GM12878 (cell line): ENCODE measurements around the gene PPIE. TPM values are rescaled to one million over a fixed set of nuclear protein-coding genes. Genes with fewer than 3 reads are reported as not detected.

Source experiments
- ATAC-seq: fragments of 200-7000 bp; cut with Tn5 transposase; 3 replicates; pipeline ENCODE4 v1.9.1; 2020; ENCODE audit warnings: mild to moderate bottlenecking, moderate library complexity
- BruUV-seq: library from RNA; stranded (reverse); fragments of 400-500 nt; replicated peaks from 2 replicates; lab custom pipeline; 2021; lab: Mats Ljungman, UMichigan
- CTCF ChIA-PET: fragments of 300-600 bp; sonication (Branson Sonifier 250); formaldehyde crosslinking; extraction: SDS; loops from one replicate; lab custom pipeline; 2021; ENCODE audit warnings: inconsistent platforms; lab: Yijun Ruan, JAX
- POLR2A ChIA-PET: fragments of 350-600 bp; formaldehyde crosslinking; extraction: SDS; loops from one replicate; lab custom pipeline; 2021; ENCODE audit warnings: inconsistent platforms; lab: Charles Lee
- RAD21 ChIA-PET: fragments of 300-600 bp; sonication (Branson Sonifier 250); formaldehyde crosslinking; loops from one replicate; lab custom pipeline; 2023; ENCODE audit warnings: antibody characterized with exemption; ENCODE audit not compliant: unreplicated experiment; lab: Charles Lee
- SMC1A ChIA-PET: fragments of 300-600 bp; sonication (Branson Sonifier 250); formaldehyde crosslinking; loops from one replicate; lab custom pipeline; 2023; ENCODE audit not compliant: unreplicated experiment, uncharacterized antibody; lab: Charles Lee
- DNase-seq: peaks from one replicate; pipeline ENCODE4 v3.0.0-alpha.2; 2011; ENCODE audit warnings: low read depth, low spot score
- FAIRE-seq: peaks from 3 replicates; lab custom pipeline; 2011; peaks lifted over from hg19 to GRCh38; lab: Jason Lieb, UNC
- H2AFZ ChIP-seq: 2 replicates; pipeline ENCODE4 v1.6.0; 2011; ENCODE audit warnings: low read depth, low read length, control low read depth; ENCODE audit not compliant: control insufficient read depth
- H3K27ac ChIP-seq: 2 replicates; pipeline ENCODE4 v1.5.1; 2011; ENCODE audit warnings: control low read depth; ENCODE audit not compliant: control insufficient read depth, insufficient read depth
- H3K27me3 ChIP-seq, 2 experiments: replicated peaks in 1 of 2; 2 replicates each; pipeline versions ENCODE4 v1.6.0 to v1.6.1; 2011; ENCODE audit warnings: low read length in 1 of 2; ENCODE audit not compliant: control insufficient read depth in 2 of 2, insufficient read depth in 2 of 2
- H3K36me3 ChIP-seq, 2 experiments: 2 replicates each; pipeline ENCODE4 v1.5.1; 2011; ENCODE audit warnings: low read length in 1 of 2; ENCODE audit not compliant: control insufficient read depth in 2 of 2, insufficient read depth in 2 of 2
- H3K4me1 ChIP-seq: 2 replicates; pipeline ENCODE4 v1.6.1; 2011; ENCODE audit warnings: mild to moderate bottlenecking, low read length, moderate library complexity, mixed read lengths; ENCODE audit not compliant: control insufficient read depth, insufficient read depth
- H3K4me2 ChIP-seq: 2 replicates; pipeline ENCODE4 v1.6.0; 2011; ENCODE audit warnings: control low read depth; ENCODE audit not compliant: control insufficient read depth, insufficient read depth
- H3K4me3 ChIP-seq: fragments of 200-600 bp; sonication (generic); 2 replicates; pipeline ENCODE4 v1.5.1; 2016
- H3K79me2 ChIP-seq: 2 replicates; pipeline ENCODE4 v1.6.0; 2011; ENCODE audit warnings: low read length; ENCODE audit not compliant: control insufficient read depth, insufficient read depth
- H3K9ac ChIP-seq: 2 replicates; pipeline ENCODE4 v1.8.0; 2011; ENCODE audit warnings: low read length, control low read depth, mixed read lengths; ENCODE audit not compliant: control insufficient read depth, insufficient read depth
- H3K9me3 ChIP-seq: replicated peaks from 3 replicates; pipeline ENCODE4 v1.5.1; 2011; ENCODE audit warnings: mild to moderate bottlenecking, low read length; ENCODE audit not compliant: control insufficient read depth, insufficient read depth
- H4K20me1 ChIP-seq: 2 replicates; pipeline ENCODE4 v1.6.0; 2011; ENCODE audit not compliant: control insufficient read depth, insufficient read depth
- BCL11A ChIP-seq: IDR thresholded peaks from 2 replicates; pipeline ENCODE4 v1.6.1; 2011; ENCODE audit warnings: low read depth, low read length
- CHD2 ChIP-seq: IDR thresholded peaks from 2 replicates; pipeline ENCODE4 v1.6.1; 2011; ENCODE audit warnings: low read depth, low read length, improper control_type of control experiment, borderline replicate concordance
- CHD4 ChIP-seq: fragments of 200-600 bp; sonication (generic); IDR thresholded peaks from 2 replicates; pipeline ENCODE4 v1.6.1; 2016; ENCODE audit warnings: mild to moderate bottlenecking
- CREB1 ChIP-seq: IDR thresholded peaks from 2 replicates; pipeline ENCODE4 v1.6.1; 2012; ENCODE audit warnings: low read depth, mild to moderate bottlenecking, inconsistent platforms
- ESRRA ChIP-seq: IDR thresholded peaks from 2 replicates; pipeline ENCODE4 v1.6.1; 2012; ENCODE audit warnings: mild to moderate bottlenecking, low read length, improper control_type of control experiment
- EZH2 ChIP-seq: IDR thresholded peaks from 2 replicates; pipeline ENCODE4 v1.6.1; 2012; ENCODE audit warnings: low read depth, mild to moderate bottlenecking, control low read depth, inconsistent platforms, low read length, borderline replicate concordance; ENCODE audit not compliant: control insufficient read depth
- HSF1 ChIP-seq: fragments of 150-350 bp; IDR thresholded peaks from 2 replicates; pipeline ENCODE4 v1.6.1; 2014; ENCODE audit warnings: mild to moderate bottlenecking, low read depth, low read length
- IRF3 ChIP-seq: fragments of 450-650 bp; IDR thresholded peaks from 2 replicates; pipeline ENCODE4 v1.6.1; 2014; ENCODE audit warnings: mild to moderate bottlenecking
- MEF2B ChIP-seq: fragments of 450-650 bp; IDR thresholded peaks from 2 replicates; pipeline ENCODE4 v1.6.1; 2018; ENCODE audit warnings: mild to moderate bottlenecking, moderate library complexity; ENCODE audit not compliant: partially characterized antibody, poor library complexity, severe bottlenecking
- NFXL1 ChIP-seq: fragments of 450-650 bp; IDR thresholded peaks from 2 replicates; pipeline ENCODE4 v1.6.1; 2017; ENCODE audit warnings: antibody characterized with exemption, mild to moderate bottlenecking, borderline replicate concordance
- PBX3 ChIP-seq: IDR thresholded peaks from 2 replicates; pipeline ENCODE4 v1.6.1; 2011; ENCODE audit warnings: mild to moderate bottlenecking, low read depth, low read length, moderate library complexity; ENCODE audit not compliant: insufficient replicate concordance
- PML ChIP-seq: IDR thresholded peaks from 2 replicates; pipeline ENCODE4 v1.6.1; 2012; ENCODE audit warnings: low read length, inconsistent platforms
- RCOR1 ChIP-seq: conservative IDR thresholded peaks from 2 replicates; pipeline ENCODE4 v1.6.1; 2012; ENCODE audit warnings: low read depth, low read length, improper control_type of control experiment
- SMAD5 ChIP-seq: IDR thresholded peaks from 2 replicates; pipeline ENCODE4 v1.6.1; 2016; ENCODE audit warnings: antibody characterized with exemption, low read depth
- WGBS: methylation state at CpG from one replicate; pipeline ENCODE4 v1.1.6; 2016; ENCODE audit warnings: low lambda C conversion rate; ENCODE audit not compliant: insufficient replicate concordance, insufficient coverage; ENCODE audit errors: missing lambda C conversion rate; 5-methylcytosine and 5-hydroxymethylcytosine counted together
- in situ Hi-C: fragments of 300-500 bp; cut with MboI; formaldehyde crosslinking; loops from 9 replicates; pipeline ENCODE4 v1.14.3; 2018; ENCODE audit warnings: mixed read lengths
- intact Hi-C: fragments of 100-400 bp; cut with micrococcal nuclease; formaldehyde crosslinking; loops from one replicate; pipeline ENCODE4 v1.14.2; 2022; ENCODE audit not compliant: unreplicated experiment
- polyA plus RNA-seq, 11 experiments: library from polyadenylated mRNA; depleted of rRNA in 4 of 11; unstranded in 6 of 11; stranded (reverse) in 5 of 11; fragments of >200 nt; fragmentation: Nextera tagmentation in 4 of 11; fragmentation: Illumina TruSeq in 1 of 11; extraction: Ambion mirVana in 4 of 11; extraction: Trizol in 1 of 11; gene quantifications; 1 replicate in 1 of 11; 2 replicates in 10 of 11; pipeline versions ENCODE4 v1.2.1 to v1.2.3, GENCODE V29; 2011 to 2016; ENCODE audit warnings: inconsistent platforms in 2 of 11, missing spikeins in 2 of 11, low read depth in 1 of 11
- total RNA-seq, 4 experiments: library from RNA; depleted of rRNA in 3 of 4; stranded (reverse); fragments of >200 nt in 3 of 4; fragmentation: Illumina TruSeq in 1 of 4; extraction: Trizol in 1 of 4; gene quantifications; 2 replicates each; pipeline versions ENCODE4 v1.2.1 to v1.2.3, GENCODE V29; 2013 to 2021
- TF ChIP-seq, protein P1 (sequence below): fragments of 450-650 bp; IDR thresholded peaks from 2 replicates; pipeline ENCODE4 v1.6.1; 2017; ENCODE audit warnings: low read depth, mild to moderate bottlenecking, moderate library complexity
- TF ChIP-seq, protein P2 (sequence below): fragments of 450-650 bp; IDR thresholded peaks from 2 replicates; pipeline ENCODE4 v1.6.1; 2017; ENCODE audit warnings: mild to moderate bottlenecking, moderate library complexity

The PPIE gene
- total and polyA plus RNA-seq, 10 of the 15 experiments (the other 5 are each of a cell fraction or from before 2014, with no cell fraction given), result 36.6 to 163 (median 70.1) TPM

DNA sequence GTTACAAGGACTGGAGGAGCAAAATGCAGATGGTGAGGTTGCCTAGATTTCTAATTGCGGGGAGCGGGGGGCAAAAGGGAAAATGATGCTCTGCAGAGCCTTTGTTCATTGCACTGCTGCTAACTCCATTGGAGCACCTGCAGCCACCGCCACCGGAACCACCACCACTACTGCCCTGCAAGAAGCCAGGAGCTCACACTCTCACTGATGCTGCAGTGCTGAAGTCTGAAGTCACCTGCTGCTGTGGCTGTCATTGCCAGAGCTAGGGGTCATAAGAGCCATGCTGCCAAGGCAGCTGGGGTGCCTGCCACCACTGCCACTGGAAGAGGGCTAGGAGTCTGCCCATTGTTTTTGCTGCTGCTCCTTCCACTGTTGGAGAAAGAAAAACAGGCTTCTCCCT lies 40.1 kb upstream of the PPIE start:
- DNase-seq, result no peak
- BruUV-seq, result no TSS peak
- Histone ChIP-seq H4K20me1 (no peaks in the 10 kb centered on the region), H3K9ac (no peak overlapping the region), H3K4me3 (no peak overlapping the region), H2AFZ (no peak overlapping the region), H3K4me2 (no peak overlapping the region), H3K9me3 (no peaks in the 10 kb centered on the region), H3K4me1 (peaks cover 3% of the 10 kb centered on the region; the same call in 1 of the 2 replicates), H3K79me2 (no peaks in the 10 kb centered on the region), H3K27ac (no peak overlapping the region), H3K27me3 (no peaks in the 10 kb centered on the region; a peak in 1 of 4 replicates), H3K36me3 (no peaks in the 10 kb centered on the region)
- ChIA-PET SMC1A (no interaction called here), POLR2A (no interaction called here), RAD21 (no interaction called here), CTCF (interaction anchor here (1.2 to 1.6 kb wide), 2 partner anchors 12 to 102 kb away, joined by 3 to 4 read pairs; no protein-coding TSS in a partner anchor)
- no peak for ATAC-seq
- in situ Hi-C loops (no loop called here), intact Hi-C loops (no loop called here)
- no peak for FAIRE-seq
- 70% methylated on average over 4 of the region's 4 CpGs for WGBS
- no peak for TF ChIP-seq PML
- no peak for TF ChIP-seq BCL11A
- TF ChIP-seq EZH2, result no peak
- TF ChIP-seq PBX3, result no peak
- TF ChIP-seq NFXL1, result no peak
- TF ChIP-seq, protein P1, sequence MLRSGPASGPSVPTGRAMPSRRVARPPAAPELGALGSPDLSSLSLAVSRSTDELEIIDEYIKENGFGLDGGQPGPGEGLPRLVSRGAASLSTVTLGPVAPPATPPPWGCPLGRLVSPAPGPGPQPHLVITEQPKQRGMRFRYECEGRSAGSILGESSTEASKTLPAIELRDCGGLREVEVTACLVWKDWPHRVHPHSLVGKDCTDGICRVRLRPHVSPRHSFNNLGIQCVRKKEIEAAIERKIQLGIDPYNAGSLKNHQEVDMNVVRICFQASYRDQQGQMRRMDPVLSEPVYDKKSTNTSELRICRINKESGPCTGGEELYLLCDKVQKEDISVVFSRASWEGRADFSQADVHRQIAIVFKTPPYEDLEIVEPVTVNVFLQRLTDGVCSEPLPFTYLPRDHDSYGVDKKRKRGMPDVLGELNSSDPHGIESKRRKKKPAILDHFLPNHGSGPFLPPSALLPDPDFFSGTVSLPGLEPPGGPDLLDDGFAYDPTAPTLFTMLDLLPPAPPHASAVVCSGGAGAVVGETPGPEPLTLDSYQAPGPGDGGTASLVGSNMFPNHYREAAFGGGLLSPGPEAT, result no peak
- no peak for TF ChIP-seq SMAD5
- no peak for TF ChIP-seq CHD2
- no peak for TF ChIP-seq CHD4
- no peak for TF ChIP-seq CREB1
- TF ChIP-seq ESRRA, result no peak
- TF ChIP-seq IRF3, result no peak
- no peak for TF ChIP-seq MEF2B
- TF ChIP-seq, protein P2, sequence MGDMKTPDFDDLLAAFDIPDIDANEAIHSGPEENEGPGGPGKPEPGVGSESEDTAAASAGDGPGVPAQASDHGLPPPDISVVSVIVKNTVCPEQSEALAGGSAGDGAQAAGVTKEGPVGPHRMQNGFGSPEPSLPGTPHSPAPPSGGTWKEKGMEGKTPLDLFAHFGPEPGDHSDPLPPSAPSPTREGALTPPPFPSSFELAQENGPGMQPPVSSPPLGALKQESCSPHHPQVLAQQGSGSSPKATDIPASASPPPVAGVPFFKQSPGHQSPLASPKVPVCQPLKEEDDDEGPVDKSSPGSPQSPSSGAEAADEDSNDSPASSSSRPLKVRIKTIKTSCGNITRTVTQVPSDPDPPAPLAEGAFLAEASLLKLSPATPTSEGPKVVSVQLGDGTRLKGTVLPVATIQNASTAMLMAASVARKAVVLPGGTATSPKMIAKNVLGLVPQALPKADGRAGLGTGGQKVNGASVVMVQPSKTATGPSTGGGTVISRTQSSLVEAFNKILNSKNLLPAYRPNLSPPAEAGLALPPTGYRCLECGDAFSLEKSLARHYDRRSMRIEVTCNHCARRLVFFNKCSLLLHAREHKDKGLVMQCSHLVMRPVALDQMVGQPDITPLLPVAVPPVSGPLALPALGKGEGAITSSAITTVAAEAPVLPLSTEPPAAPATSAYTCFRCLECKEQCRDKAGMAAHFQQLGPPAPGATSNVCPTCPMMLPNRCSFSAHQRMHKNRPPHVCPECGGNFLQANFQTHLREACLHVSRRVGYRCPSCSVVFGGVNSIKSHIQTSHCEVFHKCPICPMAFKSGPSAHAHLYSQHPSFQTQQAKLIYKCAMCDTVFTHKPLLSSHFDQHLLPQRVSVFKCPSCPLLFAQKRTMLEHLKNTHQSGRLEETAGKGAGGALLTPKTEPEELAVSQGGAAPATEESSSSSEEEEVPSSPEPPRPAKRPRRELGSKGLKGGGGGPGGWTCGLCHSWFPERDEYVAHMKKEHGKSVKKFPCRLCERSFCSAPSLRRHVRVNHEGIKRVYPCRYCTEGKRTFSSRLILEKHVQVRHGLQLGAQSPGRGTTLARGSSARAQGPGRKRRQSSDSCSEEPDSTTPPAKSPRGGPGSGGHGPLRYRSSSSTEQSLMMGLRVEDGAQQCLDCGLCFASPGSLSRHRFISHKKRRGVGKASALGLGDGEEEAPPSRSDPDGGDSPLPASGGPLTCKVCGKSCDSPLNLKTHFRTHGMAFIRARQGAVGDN, result no peak
- no peak for TF ChIP-seq RCOR1
- no peak for TF ChIP-seq HSF1
